ENCODE results near the gene TSHZ2.

Gene TSHZ2

GRCh38 chr20:53283011-53283410 is 310.9 kb downstream of the TSHZ2 start:
- no peak for DNase-seq (ENCODE audit: low read depth)

GRCh38 chr20:53283597-53283996 is 311.4 kb downstream of the TSHZ2 start:
- no peak for DNase-seq (ENCODE audit: low read depth)

- no peak for DNase-seq (ENCODE audit: low read depth)
Observed at GRCh38 chr20:53284256-53284655, 312.1 kb downstream of the TSHZ2 start.

- DNase-seq (ENCODE audit: low read depth): no peak
Observed at GRCh38 chr20:53284696-53285095, 312.5 kb downstream of the TSHZ2 start.

GRCh38 chr20:53287357-53288042 is 315.3 kb downstream of the TSHZ2 start:
- DNase-seq (ENCODE audit: low read depth): no peak

- no peak for DNase-seq (ENCODE audit: low read depth)
Observed at GRCh38 chr20:53291548-53291947, 319.4 kb downstream of the TSHZ2 start.

- no peak for DNase-seq (ENCODE audit: low read depth)
Observed at GRCh38 chr20:53292347-53292746, 320.2 kb downstream of the TSHZ2 start.

GRCh38 chr20:53294804-53295203 is 322.6 kb downstream of the TSHZ2 start:
- no peak for DNase-seq (ENCODE audit: low read depth)

- no peak for DNase-seq (ENCODE audit: low read depth)
Observed at GRCh38 chr20:53296025-53296424, 323.9 kb downstream of the TSHZ2 start.

- DNase-seq (ENCODE audit: low read depth): no peak
Observed at GRCh38 chr20:53296451-53297153, 324.4 kb downstream of the TSHZ2 start.

GRCh38 chr20:53297154-53297529 is 325.0 kb downstream of the TSHZ2 start:
- DNase-seq (ENCODE audit: low read depth): no peak

GRCh38 chr20:53298260-53298659 is 326.1 kb downstream of the TSHZ2 start:
- no peak for DNase-seq (ENCODE audit: low read depth)

- DNase-seq (ENCODE audit: low read depth): no peak
Observed at GRCh38 chr20:53298911-53299310, 326.8 kb downstream of the TSHZ2 start.

- DNase-seq (ENCODE audit: low read depth): no peak
Observed at GRCh38 chr20:53299831-53300230, 327.7 kb downstream of the TSHZ2 start.

GRCh38 chr20:53301869-53302268 is 329.7 kb downstream of the TSHZ2 start:
- no peak for DNase-seq (ENCODE audit: low read depth)

- DNase-seq (ENCODE audit: low read depth): no peak
Observed at GRCh38 chr20:53302695-53303412, 330.7 kb downstream of the TSHZ2 start.

GRCh38 chr20:53303413-53303760 is 331.2 kb downstream of the TSHZ2 start:
- DNase-seq (ENCODE audit: low read depth): no peak

GRCh38 chr20:53304146-53304545 is 332.0 kb downstream of the TSHZ2 start:
- DNase-seq (ENCODE audit: low read depth): no peak

- DNase-seq (ENCODE audit: low read depth): no peak
Observed at GRCh38 chr20:53306192-53306805, 334.1 kb downstream of the TSHZ2 start.

GRCh38 chr20:53307964-53308597 is 335.9 kb downstream of the TSHZ2 start:
- DNase-seq (ENCODE audit: low read depth): no peak

GRCh38 chr20:53309515-53309914 is 337.4 kb downstream of the TSHZ2 start:
- DNase-seq (ENCODE audit: low read depth): no peak

- DNase-seq (ENCODE audit: low read depth): no peak
Observed at GRCh38 chr20:53312957-53313356, 340.8 kb downstream of the TSHZ2 start.

Data from activated T-cell treated with anti-CD3 and anti-CD28 coated beads for 1 hour (primary cell).